A549 (cell line): ENCODE results near the gene BICC1. TPM values are rescaled to one million over a fixed set of nuclear protein-coding genes. Genes with fewer than 3 reads are reported as not detected.

Source experiments
- ATAC-seq, 2 experiments: fragments of 200-7000 bp in 1 of 2; fragments of >200 bp in 1 of 2; cut with Nextera tagmentation in 1 of 2; cut with Tn5 transposase in 1 of 2; 3 replicates each; pipeline versions ENCODE4 v1.8.0 to v1.9.1; 2018 to 2020; ENCODE audit warnings: mild to moderate bottlenecking in 1 of 2, moderate library complexity in 1 of 2
- CTCF ChIA-PET: fragments of 300-600 bp; sonication (Branson Sonifier 250); formaldehyde crosslinking; extraction: SDS; loops from one replicate; lab custom pipeline; 2021; ENCODE audit warnings: antibody characterized with exemption, inconsistent platforms; lab: Yijun Ruan, JAX
- POLR2A ChIA-PET: fragments of 350-600 bp; formaldehyde crosslinking; extraction: SDS; loops from one replicate; lab custom pipeline; 2021; ENCODE audit warnings: antibody characterized with exemption, inconsistent platforms; lab: Yijun Ruan, JAX
- DNase-seq, 2 experiments: peaks; one replicate each; pipeline versions ENCODE4 v3.0.0 to v3.0.0-alpha.2; 2011 to 2016; ENCODE audit warnings: low read depth in 1 of 2, low spot score in 1 of 2
- FAIRE-seq: peaks from 2 replicates; lab custom pipeline; 2011; peaks lifted over from hg19 to GRCh38; lab: Jason Lieb, UNC
- H3K27ac ChIP-seq, 2 experiments: fragments of >200 bp; sonication (Bioruptor Twin); formaldehyde crosslinking; 3 replicates each; pipeline ENCODE4 v1.5.1; 2016 to 2017
- H3K4me1 ChIP-seq: fragments of >200 bp; sonication (Bioruptor Twin); formaldehyde crosslinking; 3 replicates; pipeline ENCODE4 v1.6.1; 2016
- H3K4me2 ChIP-seq: fragments of >200 bp; sonication (Bioruptor Twin); formaldehyde crosslinking; 3 replicates; pipeline ENCODE4 v1.6.1; 2016
- H3K4me3 ChIP-seq: fragments of >200 bp; sonication (Bioruptor Twin); formaldehyde crosslinking; 3 replicates; pipeline ENCODE4 v1.5.1; 2016
- H3K9me3 ChIP-seq: fragments of >200 bp; sonication (Bioruptor Twin); formaldehyde crosslinking; 3 replicates; pipeline ENCODE4 v1.6.1; 2016
- BHLHE40 ChIP-seq: IDR thresholded peaks from 2 replicates; pipeline ENCODE4 v1.6.1; 2012; ENCODE audit warnings: low read depth, low read length, inconsistent platforms
- CTCF ChIP-seq: fragments of >200 bp; sonication (Bioruptor Twin); formaldehyde crosslinking; IDR thresholded peaks from 3 replicates; pipeline ENCODE4 v1.5.1; 2016
- EP300 ChIP-seq, 2 experiments: fragments of >200 bp; sonication (Bioruptor Twin); formaldehyde crosslinking; IDR thresholded peaks; 2 replicates in 1 of 2; 3 replicates in 1 of 2; pipeline ENCODE4 v1.6.1; 2016 to 2017
- HOXB13 ChIP-seq: fragments of 250-450 bp; sonication (Bioruptor Pico); IDR thresholded peaks from 2 replicates; pipeline ENCODE4 v1.5.0; 2020; ENCODE audit warnings: low read depth, mild to moderate bottlenecking, moderate library complexity
- HOXB5 ChIP-seq: fragments of 250-450 bp; sonication (Bioruptor Pico); IDR thresholded peaks from 2 replicates; pipeline ENCODE4 v1.5.0; 2020; ENCODE audit warnings: mild to moderate bottlenecking, moderate library complexity
- KDM5A ChIP-seq: fragments of 200-600 bp; sonication (generic); IDR thresholded peaks from 2 replicates; pipeline ENCODE4 v1.6.1; 2016; ENCODE audit warnings: antibody characterized with exemption, mild to moderate bottlenecking
- MAFK ChIP-seq: fragments of 450-650 bp; IDR thresholded peaks from 2 replicates; pipeline ENCODE4 v1.6.1; 2014; ENCODE audit not compliant: partially characterized antibody
- MYC ChIP-seq: IDR thresholded peaks from 2 replicates; pipeline ENCODE4 v1.6.1; 2012; ENCODE audit warnings: mild to moderate bottlenecking, inconsistent platforms, low read length, improper control_type of control experiment, borderline replicate concordance
- PBX3 ChIP-seq: IDR thresholded peaks from 2 replicates; pipeline ENCODE4 v1.6.1; 2012
- POLR2A ChIP-seq: IDR thresholded peaks from 2 replicates; pipeline ENCODE4 v1.6.1; 2012; ENCODE audit warnings: mild to moderate bottlenecking, low read length
- RAD21 ChIP-seq, 2 experiments: fragments of >200 bp in 1 of 2; sonication (Bioruptor Twin) in 1 of 2; formaldehyde crosslinking in 1 of 2; IDR thresholded peaks in 1 of 2; conservative IDR thresholded peaks in 1 of 2; 2 replicates in 1 of 2; 3 replicates in 1 of 2; pipeline ENCODE4 v1.6.1; 2012 to 2018; ENCODE audit warnings: inconsistent platforms in 1 of 2
- RARB ChIP-seq: fragments of 250-450 bp; sonication (Bioruptor Pico); IDR thresholded peaks from 2 replicates; pipeline ENCODE4 v1.8.0; 2021; ENCODE audit warnings: mild to moderate bottlenecking, moderate library complexity
- RCOR1 ChIP-seq: fragments of 150-350 bp; IDR thresholded peaks from 2 replicates; pipeline ENCODE4 v1.6.1; 2014; ENCODE audit warnings: antibody characterized with exemption, low read length, low read depth
- RFX5 ChIP-seq: fragments of 450-650 bp; IDR thresholded peaks from 2 replicates; pipeline ENCODE4 v1.7.1; 2014; ENCODE audit warnings: antibody characterized with exemption, mild to moderate bottlenecking, moderate library complexity
- SREBF2 ChIP-seq: fragments of 450-650 bp; IDR thresholded peaks from 2 replicates; pipeline ENCODE4 v1.6.1; 2014; ENCODE audit warnings: mild to moderate bottlenecking, moderate library complexity
- TFCP2L1 ChIP-seq: fragments of 250-450 bp; sonication (Bioruptor Pico); IDR thresholded peaks from 2 replicates; pipeline ENCODE4 v1.5.0; 2021; ENCODE audit warnings: mild to moderate bottlenecking
- TP53 ChIP-seq: fragments of 250-450 bp; sonication (Bioruptor Pico); IDR thresholded peaks from 2 replicates; pipeline ENCODE4 v1.5.0; 2021; ENCODE audit warnings: mild to moderate bottlenecking, moderate library complexity
- ZSCAN20 ChIP-seq: fragments of 250-450 bp; sonication (Bioruptor Pico); IDR thresholded peaks from 2 replicates; pipeline ENCODE4 v1.8.0; 2022; ENCODE audit warnings: mild to moderate bottlenecking, moderate library complexity
- WGBS: methylation state at CpG from one replicate; pipeline ENCODE4 v1.1.6; 2017; ENCODE audit errors: missing lambda C conversion rate; 5-methylcytosine and 5-hydroxymethylcytosine counted together
- polyA plus RNA-seq, 4 experiments: library from polyadenylated mRNA; depleted of rRNA in 3 of 4; stranded (reverse); fragments of >200 nt; fragmentation: RNase III in 1 of 4; extraction: RNeasy Plus Mini Kit Qiagen cat#74134 plus additional on column Dnase treatment in 1 of 4; gene quantifications; 2 replicates in 3 of 4; 3 replicates in 1 of 4; pipeline ENCODE4 v1.2.3, GENCODE V29; 2011 to 2017
- TF ChIP-seq, protein P1 (sequence below): IDR thresholded peaks from 2 replicates; pipeline ENCODE4 v1.6.1; 2012; ENCODE audit warnings: low read depth, borderline replicate concordance
- TF ChIP-seq, protein P2 (sequence below): fragments of >200 bp; sonication (Bioruptor Twin); formaldehyde crosslinking; IDR thresholded peaks from 2 replicates; pipeline ENCODE4 v1.6.1; 2016

The BICC1 gene
- polyA plus RNA-seq, 2 of the 4 experiments (the other 2 are of a cell fraction), result 36.9 to 56.8 TPM

- TF ChIP-seq RAD21 (conservative IDR thresholded peaks at IDR 0.05 in 1 of 2, IDR thresholded peaks at IDR 0.05 in 1 of 2), result no peak
- TF ChIP-seq, protein P1, sequence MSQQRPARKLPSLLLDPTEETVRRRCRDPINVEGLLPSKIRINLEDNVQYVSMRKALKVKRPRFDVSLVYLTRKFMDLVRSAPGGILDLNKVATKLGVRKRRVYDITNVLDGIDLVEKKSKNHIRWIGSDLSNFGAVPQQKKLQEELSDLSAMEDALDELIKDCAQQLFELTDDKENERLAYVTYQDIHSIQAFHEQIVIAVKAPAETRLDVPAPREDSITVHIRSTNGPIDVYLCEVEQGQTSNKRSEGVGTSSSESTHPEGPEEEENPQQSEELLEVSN, result no peak
Observed at GRCh38 chr10:58743466-58744115, 230.9 kb downstream of the BICC1 start (continued).

- Histone ChIP-seq H3K9me3 (no peaks in the 10 kb centered on the region), H3K4me2 (0 out of 3 replicates have a peak overlapping the region, but pooled peaks have one; percentile 9), H3K4me3 (no peak overlapping the region), H3K27ac (no peak overlapping the region), H3K4me1 (peaks cover 43% of the 10 kb centered on the region)
- ATAC-seq (no peak), FAIRE-seq (peak; percentile 23), DNase-seq (no peak)
- no peak for TF ChIP-seq SREBF2
- TF ChIP-seq MAFK, result peak; percentile 69
- WGBS, result 88% methylated on average over 2 of the region's 2 CpGs
- ChIA-PET POLR2A (interaction anchor here (0.5 kb wide), 1 partner anchor 73 kb away, joined by 4 read pairs; no protein-coding TSS in a partner anchor), CTCF (interaction anchor here (0.7 kb wide), 1 partner anchor 332 kb away, joined by 3 read pairs; no protein-coding TSS in a partner anchor)
Observed at GRCh38 chr10:58746474-58747185, 234.0 kb downstream of the BICC1 start.

DNA sequence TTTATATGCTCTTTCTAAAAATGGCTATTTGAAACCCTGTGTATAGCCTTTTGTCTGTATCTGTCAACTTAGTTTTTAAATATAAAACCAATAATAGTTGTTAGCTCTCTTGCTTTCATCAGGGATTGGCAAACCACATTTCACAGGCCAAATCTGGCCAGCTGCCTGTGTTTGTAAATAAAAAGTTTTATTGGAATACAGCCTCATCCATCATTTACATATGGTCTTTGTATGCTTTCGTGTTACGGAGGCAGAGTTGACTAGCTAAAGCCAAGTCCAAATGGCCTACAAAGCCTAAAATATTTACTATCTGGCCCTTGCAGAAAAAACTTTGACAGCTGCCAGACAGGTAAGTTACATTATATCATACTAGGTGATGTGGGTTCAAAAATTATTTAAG, 235.0 kb downstream of the BICC1 start:
- FAIRE-seq (peak; percentile 28), DNase-seq (no peak), ATAC-seq (no peak)
- Histone ChIP-seq H3K4me3 (no peak overlapping the region), H3K4me1 (peaks cover 40% of the 10 kb centered on the region), H3K4me2 (no peak overlapping the region), H3K27ac (no peak overlapping the region), H3K9me3 (no peaks in the 10 kb centered on the region)
- TF ChIP-seq HOXB5 (CRISPR knock-in tag) (no peak), RFX5 (no peak), SREBF2 (no peak)
- POLR2A ChIA-PET, result no interaction called here
- 96% methylated on average over 2 of the region's 2 CpGs for WGBS
- CTCF ChIA-PET, result no interaction called here

DNA sequence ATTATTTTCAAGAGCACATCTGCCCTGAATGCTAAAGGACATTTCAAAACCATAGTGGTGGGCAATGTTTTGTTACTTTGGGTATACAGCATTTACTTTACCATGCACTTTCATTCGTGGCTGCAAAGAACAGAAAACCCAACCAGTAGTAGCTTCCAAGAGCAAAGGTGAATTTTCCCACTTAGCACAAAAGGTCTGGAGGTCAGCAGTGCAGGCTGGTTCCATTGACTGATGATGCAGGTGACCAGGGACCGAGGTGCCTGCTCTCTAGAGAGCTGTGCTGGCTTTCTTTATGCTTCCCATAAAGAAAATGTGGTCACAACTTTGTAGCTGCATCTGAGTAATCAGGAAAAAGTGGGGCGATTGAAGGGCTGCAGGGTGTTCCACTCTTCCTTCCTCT, 240.0 kb downstream of the BICC1 start:
- no peak overlapping the region for H3K27ac ChIP-seq
- no peak for FAIRE-seq
- H3K9me3 ChIP-seq, result no peaks in the 10 kb centered on the region
- no peak overlapping the region for H3K4me3 ChIP-seq
- TF ChIP-seq KDM5A (no peak), PBX3 (no peak), RARB (CRISPR knock-in tag) (no peak)
- TF ChIP-seq, protein P2, sequence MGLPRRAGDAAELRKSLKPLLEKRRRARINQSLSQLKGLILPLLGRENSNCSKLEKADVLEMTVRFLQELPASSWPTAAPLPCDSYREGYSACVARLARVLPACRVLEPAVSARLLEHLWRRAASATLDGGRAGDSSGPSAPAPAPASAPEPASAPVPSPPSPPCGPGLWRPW, result no peak
- no peak for ATAC-seq
- DNase-seq, result no peak
- ChIA-PET CTCF (no interaction called here), POLR2A (no interaction called here)
- peaks cover 51% of the 10 kb centered on the region for H3K4me1 ChIP-seq
- H3K4me2 ChIP-seq, result no peak overlapping the region
- WGBS, result 79% methylated on average over 3 of the region's 3 CpGs

DNA sequence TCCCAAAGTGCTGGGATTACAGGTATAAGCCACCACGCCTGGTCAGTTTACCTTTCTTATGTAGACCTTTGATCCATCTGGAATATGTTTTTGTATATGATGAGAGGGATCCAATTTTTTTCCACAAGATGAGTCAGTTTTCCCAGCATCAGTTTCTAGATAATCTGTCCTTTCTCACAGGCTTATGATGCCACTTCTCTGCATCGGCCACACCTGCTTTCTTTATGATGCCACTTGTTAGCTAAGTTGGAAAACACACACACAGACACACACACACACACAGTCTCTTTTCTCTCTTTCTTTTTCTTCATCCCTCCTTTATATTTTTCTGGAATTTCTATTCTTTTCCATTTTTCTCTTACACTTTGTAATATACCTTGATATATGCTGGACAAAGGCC, 240.8 kb downstream of the BICC1 start:
- CTCF ChIA-PET, result no interaction called here
- POLR2A ChIA-PET, result no interaction called here
- no peak for DNase-seq
- no peak for ATAC-seq
- Histone ChIP-seq H3K4me2 (peak overlapping the region; percentile 92), H3K4me3 (no peak overlapping the region), H3K9me3 (no peaks in the 10 kb centered on the region), H3K4me1 (peaks cover 59% of the 10 kb centered on the region), H3K27ac (no peak overlapping the region; a peak in 3 of 6 replicates)
- TF ChIP-seq ZSCAN20 (CRISPR knock-in tag), result no peak
- TF ChIP-seq HOXB13 (CRISPR knock-in tag), result no peak
- no peak for TF ChIP-seq POLR2A
- TF ChIP-seq RCOR1, result no peak
- TF ChIP-seq CTCF, result no peak
- no peak for TF ChIP-seq EP300 (IDR thresholded peaks at IDR 0.05)
- TF ChIP-seq BHLHE40, result no peak
- no peak for TF ChIP-seq TP53
- TF ChIP-seq TFCP2L1 (CRISPR knock-in tag), result no peak
- TF ChIP-seq, protein P2, result no peak
- TF ChIP-seq MYC, result no peak
- TF ChIP-seq RFX5, result no peak
- WGBS, result 82% methylated on average over 2 of the region's 2 CpGs
- no peak for FAIRE-seq
